Pancreas (tissue), 10 donors: Measurements from ENCODE around the gene SNCA. TPM values are rescaled to one million over a fixed set of nuclear protein-coding genes. Genes with fewer than 3 reads are reported as not detected.

Experiments
- ATAC-seq, 4 donors: fragments of 200-7000 bp; cut with Tn5 transposase; one replicate each; pipeline versions ENCODE4 v1.8.0 to v1.9.1; 2020; ENCODE audit warnings: mild to moderate bottlenecking in 4 of 4, moderate library complexity in 4 of 4
- DNase-seq, 6 donors: peaks; one replicate each; pipeline ENCODE4 v3.0.0-alpha.2; 2020
- FAIRE-seq: peaks from 2 replicates; lab custom pipeline; 2012; peaks lifted over from hg19 to GRCh38; lab: Jason Lieb, UNC
- H3K27ac ChIP-seq, 4 donors: fragments of 200-600 bp; sonication (generic); 1 replicate in 3 of 4; 2 replicates in 1 of 4; pipeline versions ENCODE4 v1.5.0 to v1.8.0; 2020
- H3K27me3 ChIP-seq, 4 donors: fragments of 200-600 bp; one replicate each; pipeline ENCODE4 v1.8.0; 2021
- H3K36me3 ChIP-seq, 3 donors: fragments of 200-600 bp; sonication (generic) in 1 of 3; one replicate each; pipeline versions ENCODE4 v1.5.0 to v1.8.0; 2020 to 2021
- H3K4me1 ChIP-seq, 3 donors: fragments of 200-600 bp; one replicate each; pipeline ENCODE4 v1.8.0; 2021
- H3K4me3 ChIP-seq, 4 donors: fragments of 200-600 bp; sonication (generic) in 2 of 4; one replicate each; pipeline versions ENCODE4 v1.5.0 to v1.8.0; 2020 to 2021
- H3K9me3 ChIP-seq, 4 donors: fragments of 200-600 bp; one replicate each; pipeline ENCODE4 v1.8.0; 2021
- CTCF ChIP-seq, 4 donors: fragments of 200-600 bp; sonication (generic) in 3 of 4; IDR thresholded peaks; one replicate each; pipeline versions ENCODE4 v1.5.0 to v1.8.0; 2021; ENCODE audit warnings: antibody characterized with exemption in 4 of 4
- WGBS, 2 donors: extraction: QIAGEN DNeasy Blood & Tissue Kit; methylation state at CpG; one replicate each; pipeline ENCODE4 v1.1.7; 2013; 5-methylcytosine and 5-hydroxymethylcytosine counted together
- intact Hi-C, 3 donors: fragments of 100-400 bp; cut with DNase I; formaldehyde crosslinking; loops; one replicate each; pipeline versions ENCODE4 v1.11.1 to v1.14.2; 2022
- polyA plus RNA-seq, 2 donors: library from polyadenylated mRNA; stranded (reverse); fragments of 200-250 nt; gene quantifications; one replicate each; pipeline ENCODE4 v1.2.3, GENCODE V29; 2013
- total RNA-seq, 6 donors: library from RNA; stranded (reverse); fragmentation: NEBNext Ultra II Directional in 4 of 6; extraction: Animal tissue kit (Norgen Biotek cat#: 25700) in 4 of 6; gene quantifications; one replicate each; pipeline versions ENCODE4 v1.2.1 to v1.2.4, GENCODE V29; 2021 to 2023
- donor health status: healthy with polysubstance abuse.
- donor health status: DM: no; HTN: no; CAD: no; lungs with moderate emphysema.
- donor health status: DM: no; HTN: no; CAD: no.
- donor health status: control.
- donor health status: control.
- donor health status: Bipolar disorder and iron deficiency.
- donor health status: DM: yes; HTN: yes; CAD: no.
- donor health status: DM: no; HTN: no; CAD: no.
- donor health status: DM: no; HTN: no; CAD: no.
- donor health status: DM: yes; HTN: yes; CAD: no.

SNCA gene
- total and polyA plus RNA-seq, 8 donors = 0.23 to 5.6 (median 1.7) TPM

- Histone ChIP-seq H3K4me3 (no peak overlapping the region), H3K4me1 (no peaks in the 10 kb centered on the region), H3K9me3 (no peaks in the 10 kb centered on the region), H3K36me3 (no peaks in the 10 kb centered on the region), H3K27ac (no peak overlapping the region), H3K27me3 (no peaks in the 10 kb centered on the region)
- no peak for DNase-seq
- no peak for ATAC-seq
- TF ChIP-seq CTCF (IDR thresholded peaks at IDR 0.05) = no peak
- WGBS, 2 donors = 63 to 81% methylated on average over 4 of the region's 4 CpGs
- no peak for FAIRE-seq
- intact Hi-C loops = no loop called here
Measured at GRCh38 chr4:89754531-89754930, 82.4 kb downstream of the SNCA start.

- FAIRE-seq (peak; percentile 65), DNase-seq (no peak), ATAC-seq (peak; percentile 77 to 82 (median 80))
- TF ChIP-seq CTCF (IDR thresholded peaks at IDR 0.05) = no peak
- Histone ChIP-seq H3K9me3 (no peaks in the 10 kb centered on the region), H3K27ac (peak overlapping the region in 2 of 4 donors; percentile 50 to 51), H3K36me3 (no peaks in the 10 kb centered on the region), H3K4me3 (no peak overlapping the region), H3K27me3 (no peaks in the 10 kb centered on the region), H3K4me1 (no peaks in the 10 kb centered on the region)
- intact Hi-C loops = no loop called here
- WGBS, 2 donors = 10 to 12% methylated on average over 5 of the region's 5 CpGs
Measured at GRCh38 chr4:89753601-89754066, 83.3 kb downstream of the SNCA start.

- FAIRE-seq = no peak
- no peak overlapping the region for H3K4me3 ChIP-seq
- no peaks in the 10 kb centered on the region for H3K27me3 ChIP-seq
- no peaks in the 10 kb centered on the region for H3K4me1 ChIP-seq
- 22 to 29% methylated on average over 7 of the region's 7 CpGs for WGBS, 2 donors
- H3K9me3 ChIP-seq = no peaks in the 10 kb centered on the region
- intact Hi-C loops = no loop called here
- no peak for TF ChIP-seq CTCF (IDR thresholded peaks at IDR 0.05)
- peak in 1 of 6 donors; percentile 8 for DNase-seq
- peak overlapping the region in 2 of 4 donors; percentile 50 to 51 for H3K27ac ChIP-seq
- H3K36me3 ChIP-seq = no peaks in the 10 kb centered on the region
- ATAC-seq = peak; percentile 35 to 75 (median 68)
Measured at GRCh38 chr4:89752932-89753598, 83.9 kb downstream of the SNCA start.

- Histone ChIP-seq H3K4me3 (no peak overlapping the region), H3K27ac (no peak overlapping the region), H3K9me3 (no peaks in the 10 kb centered on the region), H3K27me3 (no peaks in the 10 kb centered on the region), H3K4me1 (no peaks in the 10 kb centered on the region), H3K36me3 (no peaks in the 10 kb centered on the region)
- ATAC-seq (no peak), DNase-seq (no peak), FAIRE-seq (no peak)
- intact Hi-C loops = no loop called here
- 58 to 67% methylated on average over 5 of the region's 5 CpGs for WGBS, 2 donors
- TF ChIP-seq CTCF (IDR thresholded peaks at IDR 0.05) = no peak
Measured at GRCh38 chr4:89751416-89751815, 85.5 kb downstream of the SNCA start.

- Histone ChIP-seq H3K27me3 (no peaks in the 10 kb centered on the region), H3K36me3 (no peaks in the 10 kb centered on the region), H3K4me1 (no peaks in the 10 kb centered on the region), H3K9me3 (no peaks in the 10 kb centered on the region), H3K4me3 (no peak overlapping the region), H3K27ac (no peak overlapping the region)
- WGBS, 2 donors = 54 to 64% methylated on average over 1 of the region's 1 CpG
- no peak for ATAC-seq
- DNase-seq = no peak
- no peak for TF ChIP-seq CTCF (IDR thresholded peaks at IDR 0.05)
- FAIRE-seq = no peak
- intact Hi-C loops = no loop called here
Measured at GRCh38 chr4:89746377-89746776, 90.6 kb downstream of the SNCA start.
